ENCODE measurements around the gene RBMS1. TPM values are rescaled to one million over a fixed set of nuclear protein-coding genes. Genes with fewer than 3 reads are reported as not detected.

Gene RBMS1
- polyA plus RNA-seq, 1 donor (not counting 4 experiments of a cell fraction or from before 2014, with no cell fraction given), result 89.1 TPM

- dilution Hi-C loops (cut with MboI; ENCODE audit: extremely low pct_ligation_motif_present, low sequenced_read_pairs), result no loop called here
- Histone ChIP-seq H2AFZ (ENCODE audit: control insufficient read depth, low read length) (no peak overlapping the region), H3K27me3 (ENCODE audit: control insufficient read depth, extremely low read depth, insufficient read depth, low read length) (no peaks in the 10 kb centered on the region), H3K9me1 (ENCODE audit: control insufficient read depth, extremely low read depth, insufficient read depth, low read length) (no peaks in the 10 kb centered on the region), H3K9ac (ENCODE audit: control insufficient read depth, extremely low read depth, insufficient read depth, low read length) (no peak overlapping the region), H3K36me3 (ENCODE audit: control insufficient read depth in 2 of 2, extremely low read depth in 1 of 2, insufficient read depth in 2 of 2, low read length in 2 of 2) (peaks cover 0 to 4% of the 10 kb centered on the region in 2 experiments), H3K79me2 (ENCODE audit: control insufficient read depth, insufficient read depth, low read length) (peaks cover 57% of the 10 kb centered on the region), H3K4me3 (ENCODE audit: control insufficient read depth in 2 of 3, extremely low read depth in 1 of 3, insufficient read depth in 2 of 3, low read depth in 1 of 3, low read length in 3 of 3) (no peak overlapping the region), H4K20me1 (ENCODE audit: control insufficient read depth, extremely low read depth, insufficient read depth, low read length) (no peaks in the 10 kb centered on the region), H3K4me1 (ENCODE audit: control insufficient read depth, extremely low read depth, insufficient read depth, low read length) (no peaks in the 10 kb centered on the region), H3K27ac (ENCODE audit: control insufficient read depth, insufficient read depth, low read length) (no peak overlapping the region), H3K9me3 (ENCODE audit: control insufficient read depth, low read depth, low read length) (no peaks in the 10 kb centered on the region), H3K4me2 (ENCODE audit: control insufficient read depth, extremely low read depth, insufficient read depth, low read depth, low read length) (no peak overlapping the region)
- peak; percentile 39 for FAIRE-seq
- TF ChIP-seq, protein P1, sequence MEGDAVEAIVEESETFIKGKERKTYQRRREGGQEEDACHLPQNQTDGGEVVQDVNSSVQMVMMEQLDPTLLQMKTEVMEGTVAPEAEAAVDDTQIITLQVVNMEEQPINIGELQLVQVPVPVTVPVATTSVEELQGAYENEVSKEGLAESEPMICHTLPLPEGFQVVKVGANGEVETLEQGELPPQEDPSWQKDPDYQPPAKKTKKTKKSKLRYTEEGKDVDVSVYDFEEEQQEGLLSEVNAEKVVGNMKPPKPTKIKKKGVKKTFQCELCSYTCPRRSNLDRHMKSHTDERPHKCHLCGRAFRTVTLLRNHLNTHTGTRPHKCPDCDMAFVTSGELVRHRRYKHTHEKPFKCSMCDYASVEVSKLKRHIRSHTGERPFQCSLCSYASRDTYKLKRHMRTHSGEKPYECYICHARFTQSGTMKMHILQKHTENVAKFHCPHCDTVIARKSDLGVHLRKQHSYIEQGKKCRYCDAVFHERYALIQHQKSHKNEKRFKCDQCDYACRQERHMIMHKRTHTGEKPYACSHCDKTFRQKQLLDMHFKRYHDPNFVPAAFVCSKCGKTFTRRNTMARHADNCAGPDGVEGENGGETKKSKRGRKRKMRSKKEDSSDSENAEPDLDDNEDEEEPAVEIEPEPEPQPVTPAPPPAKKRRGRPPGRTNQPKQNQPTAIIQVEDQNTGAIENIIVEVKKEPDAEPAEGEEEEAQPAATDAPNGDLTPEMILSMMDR (optimal IDR thresholded peaks at IDR 0.05 in 1 of 3, IDR thresholded peaks at IDR 0.05 in 1 of 3, conservative IDR thresholded peaks at IDR 0.05 in 1 of 3; ENCODE audit: extremely low read depth in 1 of 3, insufficient read depth in 2 of 3, low read length in 3 of 3), result no peak
- TF ChIP-seq EZH2 (IDR thresholded peaks at IDR 0.05; ENCODE audit: low read length), result no peak
- DNase-seq (ENCODE audit: low read depth, low spot score), result no peak
These were observed 39.4 kb downstream of the RBMS1 start for GRCh38 chr2:160454070-160454797.

DNA sequence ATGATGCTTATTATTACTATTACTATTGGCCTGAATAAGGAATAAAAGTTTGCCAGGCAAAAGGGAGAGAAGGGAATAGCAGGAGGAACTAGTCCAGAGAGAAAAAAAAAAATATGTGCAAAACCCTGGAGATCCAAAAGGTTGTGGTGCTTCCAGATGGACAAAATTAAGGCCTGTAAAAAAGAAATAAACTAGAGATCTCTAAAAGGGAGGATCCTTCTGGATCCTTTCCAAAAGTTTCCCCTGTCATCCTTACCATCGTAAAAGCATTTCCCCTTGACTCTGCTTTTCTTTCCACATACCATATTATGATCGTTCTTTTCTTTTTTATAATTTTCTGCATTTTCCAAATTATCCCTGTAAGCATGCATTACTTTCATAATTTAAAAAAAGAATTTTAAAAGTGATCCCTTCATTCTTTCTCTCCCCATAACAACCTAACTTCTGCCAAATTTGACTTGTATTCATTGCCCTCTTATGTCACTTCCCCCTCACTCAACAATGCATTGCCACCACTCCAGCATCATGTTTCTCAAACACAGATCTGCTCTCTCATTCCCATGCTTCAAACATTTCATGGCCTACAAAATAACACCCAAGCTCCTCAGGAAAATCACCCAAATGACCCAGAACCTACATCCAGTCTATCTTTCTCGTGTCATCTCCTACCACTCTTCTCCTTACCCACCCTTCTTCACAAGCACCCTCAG lies 40.3 kb downstream of the RBMS1 start:
- H3K79me2 ChIP-seq (ENCODE audit: control insufficient read depth, insufficient read depth, low read length), result peaks cover 51% of the 10 kb centered on the region
- FAIRE-seq, result no peak
- dilution Hi-C loops (cut with MboI; ENCODE audit: extremely low pct_ligation_motif_present, low sequenced_read_pairs), result no loop called here

More for the DNA sequence above, 40.3 kb downstream of the RBMS1 start:
- Histone ChIP-seq H2AFZ (ENCODE audit: control insufficient read depth, low read length) (no peak overlapping the region), H3K4me2 (ENCODE audit: control insufficient read depth, extremely low read depth, insufficient read depth, low read depth, low read length) (no peak overlapping the region), H3K27ac (ENCODE audit: control insufficient read depth, insufficient read depth, low read length) (no peak overlapping the region), H3K36me3 (ENCODE audit: control insufficient read depth in 2 of 2, extremely low read depth in 1 of 2, insufficient read depth in 2 of 2, low read length in 2 of 2) (peaks cover 0 to 4% of the 10 kb centered on the region in 2 experiments), H3K9ac (ENCODE audit: control insufficient read depth, extremely low read depth, insufficient read depth, low read length) (no peak overlapping the region), H3K4me3 (ENCODE audit: control insufficient read depth in 2 of 3, extremely low read depth in 1 of 3, insufficient read depth in 2 of 3, low read depth in 1 of 3, low read length in 3 of 3) (no peak overlapping the region), H3K9me3 (ENCODE audit: control insufficient read depth, low read depth, low read length) (no peaks in the 10 kb centered on the region), H3K27me3 (ENCODE audit: control insufficient read depth, extremely low read depth, insufficient read depth, low read length) (no peaks in the 10 kb centered on the region), H4K20me1 (ENCODE audit: control insufficient read depth, extremely low read depth, insufficient read depth, low read length) (no peaks in the 10 kb centered on the region), H3K4me1 (ENCODE audit: control insufficient read depth, extremely low read depth, insufficient read depth, low read length) (no peaks in the 10 kb centered on the region), H3K9me1 (ENCODE audit: control insufficient read depth, extremely low read depth, insufficient read depth, low read length) (no peaks in the 10 kb centered on the region)
- no peak for DNase-seq (ENCODE audit: low read depth, low spot score)
- TF ChIP-seq EZH2 (IDR thresholded peaks at IDR 0.05; ENCODE audit: low read length), result no peak
- TF ChIP-seq, protein P1 (optimal IDR thresholded peaks at IDR 0.05 in 1 of 3, IDR thresholded peaks at IDR 0.05 in 1 of 3, conservative IDR thresholded peaks at IDR 0.05 in 1 of 3; ENCODE audit: extremely low read depth in 1 of 3, insufficient read depth in 2 of 3, low read length in 3 of 3), result no peak

Data from keratinocyte (primary cell).